Measurements from ENCODE around the gene PIK3CB. TPM values are rescaled to one million over a fixed set of nuclear protein-coding genes. Genes with fewer than 3 reads are reported as not detected.

Gene PIK3CB
- polyA plus RNA-seq, 1 donor from 2014 or later = 11.5 TPM

DNA sequence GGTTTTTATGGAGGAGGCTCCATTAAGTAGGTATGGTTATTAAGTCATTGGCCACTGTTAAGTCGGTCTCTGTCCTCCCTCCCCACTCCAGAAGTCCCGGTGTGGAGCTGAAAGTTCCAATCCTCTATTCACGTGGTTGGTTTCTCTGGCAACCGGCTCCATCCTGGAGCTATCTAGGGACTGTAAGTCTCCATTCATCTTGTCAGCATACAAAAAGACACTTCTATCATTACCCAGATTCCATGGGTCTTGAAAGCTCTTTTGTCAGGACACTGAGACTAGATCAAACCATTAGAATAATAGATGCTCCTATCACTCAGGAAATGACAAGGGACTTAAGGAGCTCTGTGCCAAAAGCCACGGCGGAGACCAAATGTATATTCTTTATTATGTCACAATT is 110.3 kb downstream of the PIK3CB start:
- H3K4me2 ChIP-seq (ENCODE audit: low read length) = peak overlapping the region; percentile 2
- H4K20me1 ChIP-seq (ENCODE audit: insufficient read depth) = no peaks in the 10 kb centered on the region
- no peaks in the 10 kb centered on the region for H3K9me2 ChIP-seq (ENCODE audit: insufficient read depth, low read length)
- TF ChIP-seq EZH2 (IDR thresholded peaks at IDR 0.05; ENCODE audit: borderline replicate concordance, insufficient read depth, low read length, poor library complexity, severe bottlenecking) = no peak
- peak; percentile 83 for TF ChIP-seq POLR2AphosphoS5 (IDR thresholded peaks at IDR 0.05)
- no peak for TF ChIP-seq TAF1 (IDR thresholded peaks at IDR 0.05; ENCODE audit: low read depth)
- peak; percentile 95 for TF ChIP-seq EP300 (conservative IDR thresholded peaks at IDR 0.05; ENCODE audit: poor library complexity, severe bottlenecking)
- TF ChIP-seq, protein P1, sequence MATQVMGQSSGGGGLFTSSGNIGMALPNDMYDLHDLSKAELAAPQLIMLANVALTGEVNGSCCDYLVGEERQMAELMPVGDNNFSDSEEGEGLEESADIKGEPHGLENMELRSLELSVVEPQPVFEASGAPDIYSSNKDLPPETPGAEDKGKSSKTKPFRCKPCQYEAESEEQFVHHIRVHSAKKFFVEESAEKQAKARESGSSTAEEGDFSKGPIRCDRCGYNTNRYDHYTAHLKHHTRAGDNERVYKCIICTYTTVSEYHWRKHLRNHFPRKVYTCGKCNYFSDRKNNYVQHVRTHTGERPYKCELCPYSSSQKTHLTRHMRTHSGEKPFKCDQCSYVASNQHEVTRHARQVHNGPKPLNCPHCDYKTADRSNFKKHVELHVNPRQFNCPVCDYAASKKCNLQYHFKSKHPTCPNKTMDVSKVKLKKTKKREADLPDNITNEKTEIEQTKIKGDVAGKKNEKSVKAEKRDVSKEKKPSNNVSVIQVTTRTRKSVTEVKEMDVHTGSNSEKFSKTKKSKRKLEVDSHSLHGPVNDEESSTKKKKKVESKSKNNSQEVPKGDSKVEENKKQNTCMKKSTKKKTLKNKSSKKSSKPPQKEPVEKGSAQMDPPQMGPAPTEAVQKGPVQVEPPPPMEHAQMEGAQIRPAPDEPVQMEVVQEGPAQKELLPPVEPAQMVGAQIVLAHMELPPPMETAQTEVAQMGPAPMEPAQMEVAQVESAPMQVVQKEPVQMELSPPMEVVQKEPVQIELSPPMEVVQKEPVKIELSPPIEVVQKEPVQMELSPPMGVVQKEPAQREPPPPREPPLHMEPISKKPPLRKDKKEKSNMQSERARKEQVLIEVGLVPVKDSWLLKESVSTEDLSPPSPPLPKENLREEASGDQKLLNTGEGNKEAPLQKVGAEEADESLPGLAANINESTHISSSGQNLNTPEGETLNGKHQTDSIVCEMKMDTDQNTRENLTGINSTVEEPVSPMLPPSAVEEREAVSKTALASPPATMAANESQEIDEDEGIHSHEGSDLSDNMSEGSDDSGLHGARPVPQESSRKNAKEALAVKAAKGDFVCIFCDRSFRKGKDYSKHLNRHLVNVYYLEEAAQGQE (IDR thresholded peaks at IDR 0.05; ENCODE audit: borderline replicate concordance) = peak; percentile 54
- TF ChIP-seq SMC3 (conservative IDR thresholded peaks at IDR 0.05; ENCODE audit: poor library complexity) = no peak
- peak; percentile 32 for TF ChIP-seq MXI1 (conservative IDR thresholded peaks at IDR 0.05; ENCODE audit: poor library complexity, severe bottlenecking)
- no peak overlapping the region for H2AFZ ChIP-seq (ENCODE audit: low read depth, low read length)
- H3K4me3 ChIP-seq (ENCODE audit: low read length) = peak overlapping the region; percentile 39
- H3K9ac ChIP-seq (ENCODE audit: low read length) = peak overlapping the region; percentile 21
- no peaks in the 10 kb centered on the region for H3K79me2 ChIP-seq (replicated peaks; ENCODE audit: insufficient read depth, low read length)
- peak overlapping the region; percentile 79 for H3K27ac ChIP-seq (ENCODE audit: low read length)
- H3F3A ChIP-seq (ENCODE audit: insufficient read depth, low read length, poor library complexity, severe bottlenecking) = no peaks in the 10 kb centered on the region
- no peaks in the 10 kb centered on the region for H3K36me3 ChIP-seq (ENCODE audit: insufficient read depth, low read length)
- H3K9me3 ChIP-seq (ENCODE audit: low read length) = no peaks in the 10 kb centered on the region
- H3K27me3 ChIP-seq (ENCODE audit: insufficient read depth, low read depth, low read length) = no peaks in the 10 kb centered on the region

DNA sequence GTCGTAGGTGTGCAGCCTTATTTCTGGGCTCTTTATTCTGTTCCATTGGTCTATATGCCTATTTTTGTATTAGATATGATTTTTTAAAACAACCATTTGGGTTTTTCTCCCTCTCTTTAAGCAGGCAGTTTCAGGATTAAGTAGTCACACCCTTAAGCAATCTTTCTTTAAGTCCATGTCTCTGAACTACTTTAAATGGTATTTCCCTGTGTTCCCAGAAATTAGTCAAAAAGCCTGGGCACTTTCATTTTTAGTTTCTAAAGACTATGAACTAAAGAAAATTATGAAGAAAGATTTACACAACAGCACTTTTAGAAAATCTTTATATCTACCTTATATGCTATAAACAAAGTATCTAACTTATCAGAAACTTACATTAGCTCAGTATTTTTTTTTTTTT is 115.9 kb downstream of the PIK3CB start:
- Histone ChIP-seq H3K9me3 (ENCODE audit: low read length) (no peaks in the 10 kb centered on the region), H3K4me3 (ENCODE audit: low read length) (no peak overlapping the region), H3K79me2 (replicated peaks; ENCODE audit: insufficient read depth, low read length) (no peaks in the 10 kb centered on the region), H2AFZ (ENCODE audit: low read depth, low read length) (no peak overlapping the region), H3F3A (ENCODE audit: insufficient read depth, low read length, poor library complexity, severe bottlenecking) (no peaks in the 10 kb centered on the region), H3K4me2 (ENCODE audit: low read length) (no peak overlapping the region), H3K27ac (ENCODE audit: low read length) (no peak overlapping the region), H3K9ac (ENCODE audit: low read length) (no peak overlapping the region), H3K27me3 (ENCODE audit: insufficient read depth, low read depth, low read length) (no peaks in the 10 kb centered on the region), H4K20me1 (ENCODE audit: insufficient read depth) (no peaks in the 10 kb centered on the region), H3K9me2 (ENCODE audit: insufficient read depth, low read length) (no peaks in the 10 kb centered on the region), H3K36me3 (ENCODE audit: insufficient read depth, low read length) (no peaks in the 10 kb centered on the region)
- TF ChIP-seq SMC3 (conservative IDR thresholded peaks at IDR 0.05; ENCODE audit: poor library complexity) = no peak
- TF ChIP-seq, protein P1 (IDR thresholded peaks at IDR 0.05; ENCODE audit: borderline replicate concordance) = no peak
- no peak for TF ChIP-seq EP300 (conservative IDR thresholded peaks at IDR 0.05; ENCODE audit: poor library complexity, severe bottlenecking)
- no peak for TF ChIP-seq MXI1 (conservative IDR thresholded peaks at IDR 0.05; ENCODE audit: poor library complexity, severe bottlenecking)
- TF ChIP-seq EZH2 (IDR thresholded peaks at IDR 0.05; ENCODE audit: borderline replicate concordance, insufficient read depth, low read length, poor library complexity, severe bottlenecking) = no peak
- no peak for TF ChIP-seq TAF1 (IDR thresholded peaks at IDR 0.05; ENCODE audit: low read depth)
